ENCODE data around the gene DCUN1D5.
"Not testable (repeated sequence)": the region's sequence is repeated elsewhere in the genome, so short reads cannot be mapped to it uniquely, and the experiment has no call there.

The DCUN1D5 gene

GRCh38 chr11:103043826-103044678 lies 47.9 kb downstream of the DCUN1D5 start:
- no peak overlapping the region for H3K4me3 ChIP-seq (ENCODE audit: low read depth, low read length)
- TF ChIP-seq, protein P1, sequence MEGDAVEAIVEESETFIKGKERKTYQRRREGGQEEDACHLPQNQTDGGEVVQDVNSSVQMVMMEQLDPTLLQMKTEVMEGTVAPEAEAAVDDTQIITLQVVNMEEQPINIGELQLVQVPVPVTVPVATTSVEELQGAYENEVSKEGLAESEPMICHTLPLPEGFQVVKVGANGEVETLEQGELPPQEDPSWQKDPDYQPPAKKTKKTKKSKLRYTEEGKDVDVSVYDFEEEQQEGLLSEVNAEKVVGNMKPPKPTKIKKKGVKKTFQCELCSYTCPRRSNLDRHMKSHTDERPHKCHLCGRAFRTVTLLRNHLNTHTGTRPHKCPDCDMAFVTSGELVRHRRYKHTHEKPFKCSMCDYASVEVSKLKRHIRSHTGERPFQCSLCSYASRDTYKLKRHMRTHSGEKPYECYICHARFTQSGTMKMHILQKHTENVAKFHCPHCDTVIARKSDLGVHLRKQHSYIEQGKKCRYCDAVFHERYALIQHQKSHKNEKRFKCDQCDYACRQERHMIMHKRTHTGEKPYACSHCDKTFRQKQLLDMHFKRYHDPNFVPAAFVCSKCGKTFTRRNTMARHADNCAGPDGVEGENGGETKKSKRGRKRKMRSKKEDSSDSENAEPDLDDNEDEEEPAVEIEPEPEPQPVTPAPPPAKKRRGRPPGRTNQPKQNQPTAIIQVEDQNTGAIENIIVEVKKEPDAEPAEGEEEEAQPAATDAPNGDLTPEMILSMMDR (IDR thresholded peaks at IDR 0.05; ENCODE audit: borderline replicate concordance, insufficient read depth, low read depth, low read length), result no peak

GRCh38 chr11:103042161-103042560 lies 49.8 kb downstream of the DCUN1D5 start:
- TF ChIP-seq, protein P1 (IDR thresholded peaks at IDR 0.05; ENCODE audit: borderline replicate concordance, insufficient read depth, low read depth, low read length), result no peak
- no peak overlapping the region for H3K4me3 ChIP-seq (ENCODE audit: low read depth, low read length)

GRCh38 chr11:103035791-103036434 lies 56.0 kb downstream of the DCUN1D5 start:
- TF ChIP-seq, protein P1 (IDR thresholded peaks at IDR 0.05; ENCODE audit: borderline replicate concordance, insufficient read depth, low read depth, low read length), result peak; percentile 53; the same call in 1 of the 2 replicates
- no peak overlapping the region for H3K4me3 ChIP-seq (ENCODE audit: low read depth, low read length)

- TF ChIP-seq, protein P1 (IDR thresholded peaks at IDR 0.05; ENCODE audit: borderline replicate concordance, insufficient read depth, low read depth, low read length), result no peak
- no peak overlapping the region for H3K4me3 ChIP-seq (ENCODE audit: low read depth, low read length)
Observed at GRCh38 chr11:103035216-103035615, 56.7 kb downstream of the DCUN1D5 start.

DNA sequence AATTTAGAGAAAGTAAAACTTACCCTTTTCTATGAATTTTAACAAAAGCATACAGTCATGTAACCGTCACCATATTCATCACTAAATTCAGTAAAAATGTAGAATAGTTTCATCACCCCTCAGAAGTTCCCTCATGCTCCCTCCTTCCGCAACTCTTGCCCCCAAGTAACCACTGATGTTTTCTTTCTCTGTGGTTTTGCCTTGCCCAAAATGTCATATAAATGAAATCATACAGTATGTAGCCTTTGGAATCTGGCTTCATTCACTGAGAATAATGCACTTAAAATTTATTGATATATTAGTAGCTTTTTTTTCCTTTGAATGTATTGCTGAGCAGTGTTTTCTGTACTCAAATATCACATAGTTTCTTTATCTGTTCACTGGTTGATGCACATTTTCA lies 60.1 kb downstream of the DCUN1D5 start:
- TF ChIP-seq, protein P1 (IDR thresholded peaks at IDR 0.05; ENCODE audit: borderline replicate concordance, insufficient read depth, low read depth, low read length), result no peak
- no peak overlapping the region for H3K4me3 ChIP-seq (ENCODE audit: low read depth, low read length)

- no peak overlapping the region for H3K4me3 ChIP-seq (ENCODE audit: low read depth, low read length)
- TF ChIP-seq, protein P1 (IDR thresholded peaks at IDR 0.05; ENCODE audit: borderline replicate concordance, insufficient read depth, low read depth, low read length), result no peak
Observed at GRCh38 chr11:103029401-103029800, 62.6 kb downstream of the DCUN1D5 start.

GRCh38 chr11:103028304-103029020 lies 63.5 kb downstream of the DCUN1D5 start:
- not testable (repeated sequence) for H3K4me3 ChIP-seq (ENCODE audit: low read depth, low read length)
